HFFc6 (cell line): ENCODE measurements around the gene UBE3C. TPM values are rescaled to one million over a fixed set of nuclear protein-coding genes. Genes with fewer than 3 reads are reported as not detected.

ENCODE experiments used
- DNase-seq: peaks from one replicate; pipeline ENCODE4 v3.0.0-alpha.2; 2018
- H3K27ac Mint-ChIP-seq: 2 replicates; pipeline ENCODE4 v1.8.0; 2020; ENCODE audit warnings: mild to moderate bottlenecking, mixed read lengths
- H3K27me3 Mint-ChIP-seq: 2 replicates; pipeline ENCODE4 v1.8.0; 2021; ENCODE audit warnings: mild to moderate bottlenecking, moderate library complexity, mixed read lengths; ENCODE audit not compliant: insufficient read depth
- H3K36me3 Mint-ChIP-seq: 2 replicates; pipeline ENCODE4 v1.8.0; 2021; ENCODE audit warnings: low read depth, mixed read lengths
- H3K4me1 Mint-ChIP-seq: 2 replicates; pipeline ENCODE4 v1.8.0; 2020; ENCODE audit warnings: low read depth, mixed read lengths
- H3K4me3 Mint-ChIP-seq: 2 replicates; pipeline ENCODE4 v1.8.0; 2020; ENCODE audit warnings: mild to moderate bottlenecking, moderate library complexity, mixed read lengths
- H3K9me3 Mint-ChIP-seq: 2 replicates; pipeline ENCODE4 v1.8.0; 2020; ENCODE audit warnings: mild to moderate bottlenecking, mixed read lengths
- CTCF ChIP-seq: fragments of 200-600 bp; sonication (generic); IDR thresholded peaks from 2 replicates; pipeline ENCODE4 v1.5.0; 2021; ENCODE audit warnings: antibody characterized with exemption, mild to moderate bottlenecking
- total RNA-seq, 6 experiments: library from RNA; stranded (reverse); fragmentation: NEBNext Ultra II Directional; extraction: Animal tissue kit (Norgen Biotek cat#: 25700); gene quantifications; 2 replicates in 1 of 6; 3 replicates in 5 of 6; pipeline ENCODE4 v1.2.3, GENCODE V29; 2021

UBE3C gene
- total RNA-seq, 6 experiments from 2014 or later, result 64.2 to 80.1 (median 73.1) TPM

DNA sequence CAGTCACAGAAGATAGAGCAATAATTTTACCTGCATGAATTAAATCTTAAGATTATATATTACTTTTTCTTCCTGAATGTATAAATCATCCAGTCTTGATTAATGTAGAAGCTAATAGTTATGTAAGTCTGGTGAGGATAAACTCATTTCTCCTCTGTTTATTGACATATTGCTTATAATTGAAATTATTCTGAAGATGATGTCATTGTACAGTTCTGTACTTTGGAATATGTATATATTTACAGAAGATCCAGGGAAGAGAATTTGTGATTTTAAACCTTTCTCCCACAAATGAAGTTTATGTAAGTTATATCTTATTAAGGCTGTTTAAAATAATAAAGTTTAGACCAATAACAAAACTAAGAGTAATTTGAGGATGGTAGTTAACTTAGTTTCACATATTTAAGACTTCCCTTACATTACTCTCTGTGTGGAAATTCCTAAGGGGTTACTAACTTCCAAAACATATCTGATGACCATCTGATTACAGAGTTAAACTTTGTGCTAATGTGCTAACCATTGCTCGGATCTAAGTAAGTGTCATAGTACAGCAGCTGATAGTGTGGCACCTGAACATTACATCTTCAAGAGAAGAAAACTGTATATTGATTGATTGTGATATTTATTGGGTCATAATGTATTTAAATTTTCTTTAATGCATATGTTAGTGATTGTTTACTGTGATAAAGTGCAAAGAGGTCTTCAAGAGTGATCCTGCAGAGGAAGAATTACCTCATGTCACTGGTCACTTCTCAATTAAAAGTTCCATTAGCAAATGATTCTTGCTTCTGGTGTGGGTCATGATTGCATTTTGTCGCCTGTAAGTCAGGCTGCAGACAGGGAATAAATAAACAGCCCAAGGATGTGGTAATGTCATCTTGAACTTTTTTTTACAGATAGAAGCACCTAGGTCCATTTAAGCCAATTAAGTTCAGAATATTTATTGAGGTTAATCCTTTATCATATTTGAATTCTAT is 96.9 kb downstream of the UBE3C start:
- peaks cover 49% of the 10 kb centered on the region for H3K36me3 Mint-ChIP-seq
- H3K27ac Mint-ChIP-seq, result peak overlapping the region; percentile 27; the same call in 1 of the 2 replicates
- no peaks in the 10 kb centered on the region; the same call in 1 of the 2 replicates for H3K27me3 Mint-ChIP-seq
- no peaks in the 10 kb centered on the region for H3K9me3 Mint-ChIP-seq
- peaks cover 47% of the 10 kb centered on the region for H3K4me1 Mint-ChIP-seq
- no peak for TF ChIP-seq CTCF
- peak; percentile 45 for DNase-seq
- 0 out of 2 replicates have a peak overlapping the region, but pooled peaks have one; percentile 13 for H3K4me3 Mint-ChIP-seq

DNA sequence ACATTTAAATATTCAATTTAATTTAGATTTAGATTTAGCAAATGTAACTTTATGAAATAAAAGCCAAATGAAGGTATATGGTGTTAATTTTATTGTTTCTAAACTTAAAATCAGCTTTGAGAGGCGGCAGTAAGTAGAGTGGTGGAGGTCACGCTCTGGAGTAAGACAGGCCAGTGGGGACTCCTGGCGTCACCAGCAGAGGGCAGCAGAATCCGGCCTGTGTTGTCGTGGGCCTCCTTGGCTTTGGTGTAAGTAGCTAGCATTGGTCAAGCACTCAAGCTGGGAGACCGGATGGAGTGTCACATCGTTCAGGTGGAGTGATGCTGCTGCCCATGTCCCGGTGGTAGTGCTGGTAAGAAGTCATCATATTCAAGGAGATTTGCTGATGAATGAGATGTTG is 99.4 kb downstream of the UBE3C start:
- no peaks in the 10 kb centered on the region; the same call in 1 of the 2 replicates for H3K27me3 Mint-ChIP-seq
- no peaks in the 10 kb centered on the region for H3K9me3 Mint-ChIP-seq
- peaks cover 46% of the 10 kb centered on the region for H3K4me1 Mint-ChIP-seq
- H3K36me3 Mint-ChIP-seq, result peaks cover 39% of the 10 kb centered on the region
- DNase-seq, result no peak
- no peak overlapping the region for H3K27ac Mint-ChIP-seq
- peak; percentile 49; the same call in 1 of the 2 replicates for TF ChIP-seq CTCF
- no peak overlapping the region for H3K4me3 Mint-ChIP-seq

- no peak overlapping the region for H3K4me3 Mint-ChIP-seq
- H3K27ac Mint-ChIP-seq, result no peak overlapping the region
- no peaks in the 10 kb centered on the region for H3K9me3 Mint-ChIP-seq
- DNase-seq, result no peak
- TF ChIP-seq CTCF, result peak; percentile 38
- peaks cover 30% of the 10 kb centered on the region for H3K4me1 Mint-ChIP-seq
- H3K36me3 Mint-ChIP-seq, result peaks cover 31% of the 10 kb centered on the region
- H3K27me3 Mint-ChIP-seq, result no peaks in the 10 kb centered on the region; the same call in 1 of the 2 replicates
Measured at GRCh38 chr7:157239571-157240270, 101.0 kb downstream of the UBE3C start.

DNA sequence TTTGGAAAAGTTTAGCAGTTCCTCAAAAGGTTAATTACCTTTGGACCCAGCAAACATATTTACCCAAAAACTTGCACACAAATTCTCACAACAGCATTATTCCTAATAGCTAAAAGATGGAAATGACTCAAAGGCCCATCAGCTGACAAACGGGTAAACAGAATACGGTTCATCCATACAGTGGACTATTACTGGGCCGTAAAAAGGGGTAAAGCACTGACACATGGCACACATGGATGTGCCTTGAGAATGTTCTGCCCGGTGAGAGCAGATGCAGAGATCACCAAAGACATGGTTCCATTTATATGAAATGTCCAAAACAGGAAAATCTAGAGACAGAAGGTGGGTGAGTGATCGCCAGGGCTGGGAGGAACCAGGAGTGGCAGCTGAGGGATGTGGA is 102.9 kb downstream of the UBE3C start:
- no peaks in the 10 kb centered on the region for H3K9me3 Mint-ChIP-seq
- H3K4me1 Mint-ChIP-seq, result peaks cover 11% of the 10 kb centered on the region
- no peak overlapping the region for H3K27ac Mint-ChIP-seq
- no peak for TF ChIP-seq CTCF
- no peaks in the 10 kb centered on the region; the same call in none of the 2 replicates for H3K27me3 Mint-ChIP-seq
- H3K4me3 Mint-ChIP-seq, result no peak overlapping the region
- DNase-seq, result no peak
- peaks cover 30% of the 10 kb centered on the region for H3K36me3 Mint-ChIP-seq

GRCh38 chr7:157244516-157245294 is 106.0 kb downstream of the UBE3C start:
- Mint-ChIP-seq H3K4me1 (no peaks in the 10 kb centered on the region), H3K9me3 (no peaks in the 10 kb centered on the region), H3K4me3 (no peak overlapping the region), H3K27me3 (no peaks in the 10 kb centered on the region; the same call in none of the 2 replicates), H3K36me3 (peaks cover 23% of the 10 kb centered on the region), H3K27ac (no peak overlapping the region)
- DNase-seq, result no peak
- TF ChIP-seq CTCF, result no peak
